HCT116 (cell line): Measurements from ENCODE around the gene CASP8AP2. TPM values are rescaled to one million over a fixed set of nuclear protein-coding genes. Genes with fewer than 3 reads are reported as not detected.

Experiments
- ATAC-seq: fragments of 200-7000 bp; cut with Tn5 transposase; 2 replicates; pipeline ENCODE4 v1.9.1; 2020; ENCODE audit warnings: mild to moderate bottlenecking, moderate library complexity
- BruUV-seq: library from RNA; stranded (reverse); fragments of 400-500 nt; replicated peaks from 2 replicates; lab custom pipeline; 2021; lab: Mats Ljungman, UMichigan
- CTCF ChIA-PET: fragments of 300-600 bp; sonication (Branson Sonifier 250); formaldehyde crosslinking; loops from one replicate; lab custom pipeline; 2021; ENCODE audit warnings: antibody characterized with exemption; lab: Charles Lee
- POLR2A ChIA-PET: fragments of 300-600, 350-600 bp; sonication (Branson Sonifier 250); formaldehyde crosslinking; loops from one replicate; lab custom pipeline; 2021; ENCODE audit warnings: antibody characterized with exemption; lab: Charles Lee
- RAD21 ChIA-PET, 2 experiments: fragments of 300-600 bp; sonication (Branson Sonifier 250); formaldehyde crosslinking; loops; one replicate each; lab custom pipeline; 2023; ENCODE audit warnings: low total read pairs in 2 of 2; ENCODE audit not compliant: uncharacterized antibody in 2 of 2, unreplicated experiment in 2 of 2, low non-redundant PET in 1 of 2; lab: Charles Lee
- DNase-seq: peaks from one replicate; pipeline ENCODE4 v3.0.0-alpha.2; 2010; ENCODE audit warnings: low read depth, low spot score
- H2AFZ ChIP-seq: fragments of 200-600 bp; shearing (Covaris generic), sonication (generic); 2 replicates; pipeline ENCODE4 v1.6.1; 2017; ENCODE audit warnings: low read depth, mixed run types, mixed read lengths, antibody characterized with exemption, low read length; ENCODE audit not compliant: poor library complexity, severe bottlenecking
- H3K27ac ChIP-seq: 2 replicates; pipeline ENCODE4 v1.5.1; 2012; ENCODE audit warnings: low read depth, low read length
- H3K27me3 ChIP-seq: fragments of 200-600 bp; sonication (generic); 2 replicates; pipeline ENCODE4 v1.6.1; 2016; ENCODE audit warnings: mixed run types, low read length, mixed read lengths; ENCODE audit not compliant: insufficient read depth
- H3K36me3 ChIP-seq, 2 experiments: fragments of 200-500 bp in 1 of 2; fragments of 200-600 bp in 1 of 2; sonication (Bioruptor generic) in 1 of 2; sonication (generic) in 1 of 2; 2 replicates each; pipeline versions ENCODE4 v1.5.1 to v1.6.1; 2014 to 2016; ENCODE audit warnings: low read length in 2 of 2, inconsistent platforms in 1 of 2, mixed read lengths in 1 of 2, mixed run types in 1 of 2; ENCODE audit not compliant: insufficient read depth in 2 of 2, control insufficient read depth in 1 of 2
- H3K4me1 ChIP-seq, 2 experiments: fragments of 200-600 bp in 1 of 2; sonication (generic) in 1 of 2; 2 replicates each; pipeline versions ENCODE4 v1.5.1 to v1.6.1; 2012 to 2017; ENCODE audit warnings: low read length in 2 of 2, inconsistent platforms in 1 of 2, mild to moderate bottlenecking in 1 of 2, mixed read lengths in 1 of 2, mixed run types in 1 of 2, moderate library complexity in 1 of 2; ENCODE audit not compliant: insufficient read depth in 2 of 2, control insufficient read depth in 1 of 2
- H3K4me2 ChIP-seq: fragments of 200-600 bp; sonication (generic); 2 replicates; pipeline ENCODE4 v1.6.1; 2017; ENCODE audit warnings: mixed run types, low read length, mixed read lengths
- H3K4me3 ChIP-seq, 2 experiments: fragments of 200-600 bp in 1 of 2; sonication (generic) in 1 of 2; replicated peaks in 1 of 2; 2 replicates each; pipeline ENCODE4 v1.5.1; 2011 to 2016; ENCODE audit warnings: low read length in 2 of 2, control low read depth in 1 of 2, low read depth in 1 of 2, mild to moderate bottlenecking in 1 of 2, mixed read lengths in 1 of 2, mixed run types in 1 of 2
- H3K79me2 ChIP-seq: fragments of 200-600 bp; sonication (generic); 2 replicates; pipeline ENCODE4 v1.6.1; 2017; ENCODE audit warnings: mild to moderate bottlenecking, mixed run types, low read length, moderate library complexity, mixed read lengths; ENCODE audit not compliant: insufficient read depth
- H3K9ac ChIP-seq: fragments of 200-600 bp; sonication (generic); 2 replicates; pipeline ENCODE4 v1.6.1; 2016; ENCODE audit warnings: low read length, mixed read lengths
- H3K9me2 ChIP-seq: fragments of 200-600 bp; sonication (generic), shearing (Covaris generic); 2 replicates; pipeline ENCODE4 v1.6.1; 2017; ENCODE audit warnings: mixed run types, mild to moderate bottlenecking, moderate library complexity; ENCODE audit not compliant: insufficient read depth
- H3K9me3 ChIP-seq, 2 experiments: fragments of 200-500 bp in 1 of 2; fragments of 200-600 bp in 1 of 2; sonication (Bioruptor generic) in 1 of 2; sonication (generic) in 1 of 2; 2 replicates each; pipeline ENCODE4 v1.6.1; 2014 to 2017; ENCODE audit warnings: low read length in 2 of 2, mixed read lengths in 2 of 2, inconsistent platforms in 1 of 2, low read depth in 1 of 2, mild to moderate bottlenecking in 1 of 2, mixed run types in 1 of 2, moderate library complexity in 1 of 2; ENCODE audit not compliant: control insufficient read depth in 1 of 2, insufficient read depth in 1 of 2
- H4K20me1 ChIP-seq: fragments of 200-600 bp; sonication (generic), shearing (Covaris generic); 2 replicates; pipeline ENCODE4 v1.6.1; 2017; ENCODE audit warnings: mixed run types, mild to moderate bottlenecking, moderate library complexity; ENCODE audit not compliant: insufficient read depth
- CBX3 ChIP-seq: IDR thresholded peaks from 2 replicates; pipeline ENCODE4 v1.6.1; 2012; ENCODE audit warnings: low read depth
- EGR1 ChIP-seq: IDR thresholded peaks from 2 replicates; pipeline ENCODE4 v1.6.1; 2012; ENCODE audit warnings: low read depth
- ELF1 ChIP-seq: IDR thresholded peaks from 2 replicates; pipeline ENCODE4 v1.6.1; 2012; ENCODE audit warnings: low read depth, borderline replicate concordance
- EZH2phosphoT487 ChIP-seq: fragments of 200-600 bp; IDR thresholded peaks from 2 replicates; pipeline ENCODE4 v1.6.1; 2018; ENCODE audit warnings: antibody characterized with exemption, borderline replicate concordance
- FOSL1 ChIP-seq: IDR thresholded peaks from 2 replicates; pipeline ENCODE4 v1.6.1; 2012; ENCODE audit warnings: low read depth
- JUND ChIP-seq: IDR thresholded peaks from 2 replicates; pipeline ENCODE4 v1.6.1; 2012
- POLR2A ChIP-seq: IDR thresholded peaks from 2 replicates; pipeline ENCODE4 v1.7.0; 2011; ENCODE audit warnings: borderline replicate concordance; ENCODE audit not compliant: insufficient read depth, insufficient read length; ENCODE audit errors: extremely low read depth
- POLR2AphosphoS5 ChIP-seq: IDR thresholded peaks from 2 replicates; pipeline ENCODE4 v1.6.1; 2011; ENCODE audit warnings: mild to moderate bottlenecking, low read depth, low read length, moderate library complexity
- RAD21 ChIP-seq: IDR thresholded peaks from 2 replicates; pipeline ENCODE4 v1.6.1; 2012; ENCODE audit warnings: low read depth, mild to moderate bottlenecking
- SIN3A ChIP-seq: IDR thresholded peaks from 2 replicates; pipeline ENCODE4 v1.6.1; 2012; ENCODE audit warnings: low read depth
- SP1 ChIP-seq: IDR thresholded peaks from 2 replicates; pipeline ENCODE4 v1.6.1; 2012; ENCODE audit warnings: low read depth
- SRF ChIP-seq: IDR thresholded peaks from 2 replicates; pipeline ENCODE4 v1.6.1; 2012; ENCODE audit warnings: low read depth
- TCF7L2 ChIP-seq: IDR thresholded peaks from 2 replicates; pipeline ENCODE4 v1.7.0; 2011; ENCODE audit warnings: borderline replicate concordance, inconsistent platforms; ENCODE audit not compliant: insufficient read depth, insufficient read length; ENCODE audit errors: extremely low read depth
- YY1 ChIP-seq: IDR thresholded peaks from 2 replicates; pipeline ENCODE4 v1.6.1; 2011; ENCODE audit warnings: low read length, low read depth, moderate library complexity, mild to moderate bottlenecking; ENCODE audit not compliant: insufficient replicate concordance; ENCODE audit errors: extremely low read depth
- ZFX ChIP-seq: fragments of 450-650 bp; IDR thresholded peaks from 2 replicates; pipeline ENCODE4 v1.6.1; 2017
- ZNF274 ChIP-seq: fragments of 200-500 bp; sonication (Bioruptor generic); IDR thresholded peaks from 2 replicates; pipeline ENCODE4 v1.6.1; 2014; ENCODE audit warnings: mild to moderate bottlenecking, low read depth, low read length, inconsistent platforms
- intact Hi-C: fragments of 100-400 bp; cut with micrococcal nuclease; formaldehyde crosslinking; loops from 2 replicates; pipeline ENCODE4 v1.10.0; 2022
- total RNA-seq: library from RNA; stranded (reverse); gene quantifications from one replicate; pipeline ENCODE4 v1.2.1, GENCODE V29; 2021; ENCODE audit not compliant: unreplicated experiment
- TF ChIP-seq, protein P1 (sequence below): IDR thresholded peaks from 2 replicates; pipeline ENCODE4 v1.6.1; 2012
- TF ChIP-seq, protein P2 (sequence below): IDR thresholded peaks from 2 replicates; pipeline ENCODE4 v1.6.1; 2011; ENCODE audit warnings: mild to moderate bottlenecking, low read length, moderate library complexity; ENCODE audit not compliant: insufficient replicate concordance; ENCODE audit errors: extremely low read depth
- TF ChIP-seq, protein P3 (sequence below): IDR thresholded peaks from 2 replicates; pipeline ENCODE4 v1.6.1; 2012; ENCODE audit warnings: low read depth
- TF ChIP-seq, protein P4 (sequence below), 3 experiments: fragments of 200-600 bp in 1 of 3; sonication (generic) in 1 of 3; IDR thresholded peaks in 2 of 3; conservative IDR thresholded peaks in 1 of 3; 2 replicates each; pipeline ENCODE4 v1.5.1; 2012 to 2017; ENCODE audit warnings: low read depth in 2 of 3, low read length in 2 of 3, antibody characterized with exemption in 1 of 3, borderline replicate concordance in 1 of 3, control low read depth in 1 of 3, mild to moderate bottlenecking in 1 of 3, mixed read lengths in 1 of 3, mixed run types in 1 of 3, moderate library complexity in 1 of 3; ENCODE audit not compliant: insufficient read depth in 1 of 3

The CASP8AP2 gene
- total RNA-seq, 1 experiment from 2014 or later: 18.6 TPM

DNA sequence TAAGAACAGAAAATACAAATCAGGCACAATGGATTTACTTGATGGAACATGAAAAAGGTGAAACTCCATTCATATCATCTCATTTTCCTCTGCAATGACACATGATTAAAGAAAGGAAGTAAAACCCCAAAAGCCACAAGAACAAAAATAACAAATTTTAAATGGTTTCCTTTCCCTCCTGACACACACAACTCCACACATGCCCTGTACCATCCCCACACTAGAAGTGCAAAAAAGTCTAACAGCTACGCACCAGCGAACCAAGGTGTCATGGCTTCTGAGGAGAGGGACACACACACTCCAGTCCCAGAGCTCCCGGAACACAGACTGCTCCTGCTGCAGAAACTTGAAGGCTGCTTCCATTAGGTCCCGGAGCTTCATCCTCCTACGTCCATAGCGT, 35.4 kb upstream of the CASP8AP2 start (continued):
- TF ChIP-seq CBX3 (no peak), ZNF274 (no peak), RAD21 (no peak), POLR2A (no peak)

DNA sequence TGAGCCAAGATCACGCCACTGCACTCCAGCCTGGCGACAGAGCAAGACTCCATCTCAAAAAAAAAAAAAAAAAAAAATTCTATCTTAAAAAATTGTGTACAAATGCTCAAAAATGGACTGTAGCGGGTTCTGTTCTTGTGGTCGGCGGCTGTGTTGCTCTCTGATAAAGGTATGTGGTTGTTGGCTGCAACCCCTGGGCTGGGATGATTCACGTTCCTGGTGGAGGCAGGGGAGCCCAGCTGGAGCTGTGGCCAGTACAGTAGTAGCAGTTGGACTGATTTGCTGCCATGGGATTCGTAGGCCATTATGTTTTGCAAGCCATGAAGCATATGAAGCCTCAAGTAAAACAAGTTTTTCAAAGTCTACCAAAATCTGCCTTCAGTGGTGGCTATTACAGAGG, 32.4 kb upstream of the CASP8AP2 start:
- no peak overlapping the region for H3K9ac ChIP-seq
- intact Hi-C loops: loop anchor here (10.0 kb wide), 1 partner anchor 363 kb away; the partner anchor contains the start of gene ANKRD6
- no peak overlapping the region for H3K4me2 ChIP-seq
- RAD21 ChIA-PET: no interaction called here
- peaks cover 94% of the 10 kb centered on the region for H3K79me2 ChIP-seq
- CTCF ChIA-PET: no interaction called here
- TF ChIP-seq YY1 (no peak), FOSL1 (no peak), EZH2phosphoT487 (no peak), TCF7L2 (no peak), SRF (no peak), EGR1 (no peak), RAD21 (no peak), POLR2AphosphoS5 (no peak), JUND (no peak), SIN3A (no peak), SP1 (no peak), ZFX (no peak), CBX3 (no peak), ELF1 (no peak), ZNF274 (no peak)
- TF ChIP-seq, protein P1, sequence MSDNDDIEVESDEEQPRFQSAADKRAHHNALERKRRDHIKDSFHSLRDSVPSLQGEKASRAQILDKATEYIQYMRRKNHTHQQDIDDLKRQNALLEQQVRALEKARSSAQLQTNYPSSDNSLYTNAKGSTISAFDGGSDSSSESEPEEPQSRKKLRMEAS: no peak
- TF ChIP-seq, protein P2, sequence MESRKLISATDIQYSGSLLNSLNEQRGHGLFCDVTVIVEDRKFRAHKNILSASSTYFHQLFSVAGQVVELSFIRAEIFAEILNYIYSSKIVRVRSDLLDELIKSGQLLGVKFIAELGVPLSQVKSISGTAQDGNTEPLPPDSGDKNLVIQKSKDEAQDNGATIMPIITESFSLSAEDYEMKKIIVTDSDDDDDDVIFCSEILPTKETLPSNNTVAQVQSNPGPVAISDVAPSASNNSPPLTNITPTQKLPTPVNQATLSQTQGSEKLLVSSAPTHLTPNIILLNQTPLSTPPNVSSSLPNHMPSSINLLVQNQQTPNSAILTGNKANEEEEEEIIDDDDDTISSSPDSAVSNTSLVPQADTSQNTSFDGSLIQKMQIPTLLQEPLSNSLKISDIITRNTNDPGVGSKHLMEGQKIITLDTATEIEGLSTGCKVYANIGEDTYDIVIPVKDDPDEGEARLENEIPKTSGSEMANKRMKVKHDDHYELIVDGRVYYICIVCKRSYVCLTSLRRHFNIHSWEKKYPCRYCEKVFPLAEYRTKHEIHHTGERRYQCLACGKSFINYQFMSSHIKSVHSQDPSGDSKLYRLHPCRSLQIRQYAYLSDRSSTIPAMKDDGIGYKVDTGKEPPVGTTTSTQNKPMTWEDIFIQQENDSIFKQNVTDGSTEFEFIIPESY: no peak
- TF ChIP-seq, protein P3, sequence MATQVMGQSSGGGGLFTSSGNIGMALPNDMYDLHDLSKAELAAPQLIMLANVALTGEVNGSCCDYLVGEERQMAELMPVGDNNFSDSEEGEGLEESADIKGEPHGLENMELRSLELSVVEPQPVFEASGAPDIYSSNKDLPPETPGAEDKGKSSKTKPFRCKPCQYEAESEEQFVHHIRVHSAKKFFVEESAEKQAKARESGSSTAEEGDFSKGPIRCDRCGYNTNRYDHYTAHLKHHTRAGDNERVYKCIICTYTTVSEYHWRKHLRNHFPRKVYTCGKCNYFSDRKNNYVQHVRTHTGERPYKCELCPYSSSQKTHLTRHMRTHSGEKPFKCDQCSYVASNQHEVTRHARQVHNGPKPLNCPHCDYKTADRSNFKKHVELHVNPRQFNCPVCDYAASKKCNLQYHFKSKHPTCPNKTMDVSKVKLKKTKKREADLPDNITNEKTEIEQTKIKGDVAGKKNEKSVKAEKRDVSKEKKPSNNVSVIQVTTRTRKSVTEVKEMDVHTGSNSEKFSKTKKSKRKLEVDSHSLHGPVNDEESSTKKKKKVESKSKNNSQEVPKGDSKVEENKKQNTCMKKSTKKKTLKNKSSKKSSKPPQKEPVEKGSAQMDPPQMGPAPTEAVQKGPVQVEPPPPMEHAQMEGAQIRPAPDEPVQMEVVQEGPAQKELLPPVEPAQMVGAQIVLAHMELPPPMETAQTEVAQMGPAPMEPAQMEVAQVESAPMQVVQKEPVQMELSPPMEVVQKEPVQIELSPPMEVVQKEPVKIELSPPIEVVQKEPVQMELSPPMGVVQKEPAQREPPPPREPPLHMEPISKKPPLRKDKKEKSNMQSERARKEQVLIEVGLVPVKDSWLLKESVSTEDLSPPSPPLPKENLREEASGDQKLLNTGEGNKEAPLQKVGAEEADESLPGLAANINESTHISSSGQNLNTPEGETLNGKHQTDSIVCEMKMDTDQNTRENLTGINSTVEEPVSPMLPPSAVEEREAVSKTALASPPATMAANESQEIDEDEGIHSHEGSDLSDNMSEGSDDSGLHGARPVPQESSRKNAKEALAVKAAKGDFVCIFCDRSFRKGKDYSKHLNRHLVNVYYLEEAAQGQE: no peak
- TF ChIP-seq, protein P4, sequence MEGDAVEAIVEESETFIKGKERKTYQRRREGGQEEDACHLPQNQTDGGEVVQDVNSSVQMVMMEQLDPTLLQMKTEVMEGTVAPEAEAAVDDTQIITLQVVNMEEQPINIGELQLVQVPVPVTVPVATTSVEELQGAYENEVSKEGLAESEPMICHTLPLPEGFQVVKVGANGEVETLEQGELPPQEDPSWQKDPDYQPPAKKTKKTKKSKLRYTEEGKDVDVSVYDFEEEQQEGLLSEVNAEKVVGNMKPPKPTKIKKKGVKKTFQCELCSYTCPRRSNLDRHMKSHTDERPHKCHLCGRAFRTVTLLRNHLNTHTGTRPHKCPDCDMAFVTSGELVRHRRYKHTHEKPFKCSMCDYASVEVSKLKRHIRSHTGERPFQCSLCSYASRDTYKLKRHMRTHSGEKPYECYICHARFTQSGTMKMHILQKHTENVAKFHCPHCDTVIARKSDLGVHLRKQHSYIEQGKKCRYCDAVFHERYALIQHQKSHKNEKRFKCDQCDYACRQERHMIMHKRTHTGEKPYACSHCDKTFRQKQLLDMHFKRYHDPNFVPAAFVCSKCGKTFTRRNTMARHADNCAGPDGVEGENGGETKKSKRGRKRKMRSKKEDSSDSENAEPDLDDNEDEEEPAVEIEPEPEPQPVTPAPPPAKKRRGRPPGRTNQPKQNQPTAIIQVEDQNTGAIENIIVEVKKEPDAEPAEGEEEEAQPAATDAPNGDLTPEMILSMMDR (IDR thresholded peaks at IDR 0.05 in 2 of 3, conservative IDR thresholded peaks at IDR 0.05 in 1 of 3; ENCODE audit: borderline replicate concordance in 1 of 3, insufficient read depth in 1 of 3, low read depth in 2 of 3, low read length in 2 of 3): no peak
- TF ChIP-seq, all 23 proteins: peak for 0
- DNase-seq (no peak), ATAC-seq (no peak)
- no peaks in the 10 kb centered on the region for H3K27me3 ChIP-seq
- no peak overlapping the region for H2AFZ ChIP-seq
- no peaks in the 10 kb centered on the region for H4K20me1 ChIP-seq
- H3K4me3 ChIP-seq: no peak overlapping the region
- H3K4me1 ChIP-seq: no peaks in the 10 kb centered on the region
- H3K9me2 ChIP-seq: no peaks in the 10 kb centered on the region
- no peak overlapping the region for H3K27ac ChIP-seq
- H3K9me3 ChIP-seq: no peaks in the 10 kb centered on the region
- POLR2A ChIA-PET: no interaction called here
- BruUV-seq: no TSS peak
- H3K36me3 ChIP-seq: peaks cover 17 to 22% of the 10 kb centered on the region in 2 experiments; a peak in 3 of 4 replicates
